Loucy (cell line): ENCODE data around the gene EGFLAM.

Experiments used
- H2AFZ ChIP-seq: fragments of 200-600 bp; sonication (generic); 2 replicates; pipeline ENCODE4 v1.6.0; 2016; ENCODE audit warnings: antibody characterized with exemption, mild to moderate bottlenecking, low read length, moderate library complexity
- H3F3A ChIP-seq: fragments of 200-600 bp; 2 replicates; pipeline ENCODE4 v1.6.0; 2016; ENCODE audit warnings: antibody characterized with exemption, low read depth, mild to moderate bottlenecking
- H3K27me3 ChIP-seq: fragments of 200-600 bp; sonication (generic); 2 replicates; pipeline ENCODE4 v1.6.1; 2014; ENCODE audit warnings: low read length, mild to moderate bottlenecking; ENCODE audit not compliant: insufficient read depth, poor library complexity, severe bottlenecking
- H3K36me3 ChIP-seq: fragments of 200-600 bp; sonication (generic); 2 replicates; pipeline ENCODE4 v1.6.1; 2016; ENCODE audit warnings: low read length; ENCODE audit not compliant: insufficient read depth
- H3K4me1 ChIP-seq: fragments of 200-600 bp; sonication (generic); 2 replicates; pipeline ENCODE4 v1.5.1; 2014; ENCODE audit warnings: low read length, mild to moderate bottlenecking; ENCODE audit not compliant: insufficient read depth, poor library complexity, severe bottlenecking
- H3K4me2 ChIP-seq: fragments of 200-600 bp; sonication (generic); 2 replicates; pipeline ENCODE4 v1.6.0; 2014; ENCODE audit warnings: antibody characterized with exemption, low read length, low read depth, mild to moderate bottlenecking; ENCODE audit not compliant: poor library complexity, severe bottlenecking
- H3K4me3 ChIP-seq: fragments of 200-600 bp; sonication (generic); 2 replicates; pipeline ENCODE4 v1.5.1; 2014; ENCODE audit warnings: low read length, mild to moderate bottlenecking, mixed read lengths; ENCODE audit not compliant: poor library complexity, severe bottlenecking
- H3K79me2 ChIP-seq: fragments of 200-600 bp; sonication (generic); 2 replicates; pipeline ENCODE4 v1.6.1; 2014; ENCODE audit warnings: low read length; ENCODE audit not compliant: insufficient read depth
- H3K9ac ChIP-seq: fragments of 200-600 bp; sonication (generic); 2 replicates; pipeline ENCODE4 v1.6.0; 2014; ENCODE audit warnings: mild to moderate bottlenecking, low read depth, low read length, moderate library complexity; ENCODE audit not compliant: poor library complexity, severe bottlenecking
- H3K9me2 ChIP-seq: fragments of 200-600 bp; sonication (generic); replicated peaks from 2 replicates; pipeline ENCODE4 v1.6.1; 2016; ENCODE audit warnings: low read depth, low read length, mixed read lengths
- H3K9me3 ChIP-seq: fragments of 200-600 bp; sonication (generic); 2 replicates; pipeline ENCODE4 v1.6.1; 2014; ENCODE audit warnings: mild to moderate bottlenecking, antibody characterized with exemption, low read length, low read depth; ENCODE audit not compliant: insufficient read depth
- H4K20me1 ChIP-seq: fragments of 200-600 bp; sonication (generic); 2 replicates; pipeline ENCODE4 v1.6.0; 2014; ENCODE audit warnings: antibody characterized with exemption, low read length, mild to moderate bottlenecking; ENCODE audit not compliant: insufficient read depth, poor library complexity, severe bottlenecking
- CTCF ChIP-seq: fragments of 200-600 bp; sonication (generic); conservative IDR thresholded peaks from 2 replicates; pipeline ENCODE4 v1.5.1; 2014; ENCODE audit warnings: mild to moderate bottlenecking, antibody characterized with exemption, low read length
- EZH2phosphoT487 ChIP-seq: fragments of 200-600 bp; IDR thresholded peaks from 2 replicates; pipeline ENCODE4 v1.6.1; 2018; ENCODE audit warnings: antibody characterized with exemption, mild to moderate bottlenecking, moderate library complexity, borderline replicate concordance

The EGFLAM gene

GRCh38 chr5:38347896-38348295 lies 89.5 kb downstream of the EGFLAM start:
- Histone ChIP-seq H3K4me1 (no peaks in the 10 kb centered on the region), H3K36me3 (no peaks in the 10 kb centered on the region), H3F3A (no peaks in the 10 kb centered on the region), H3K79me2 (no peaks in the 10 kb centered on the region), H3K9ac (no peak overlapping the region), H3K9me2 (no peaks in the 10 kb centered on the region), H3K4me3 (no peak overlapping the region), H4K20me1 (no peaks in the 10 kb centered on the region), H2AFZ (no peak overlapping the region), H3K9me3 (no peaks in the 10 kb centered on the region), H3K27me3 (no peaks in the 10 kb centered on the region), H3K4me2 (no peak overlapping the region)
- no peak for TF ChIP-seq EZH2phosphoT487
- no peak for TF ChIP-seq CTCF

- Histone ChIP-seq H3K4me3 (no peak overlapping the region), H3K27me3 (no peaks in the 10 kb centered on the region), H3K79me2 (no peaks in the 10 kb centered on the region), H2AFZ (no peak overlapping the region), H4K20me1 (no peaks in the 10 kb centered on the region), H3K9me3 (no peaks in the 10 kb centered on the region), H3K9me2 (no peaks in the 10 kb centered on the region), H3F3A (no peaks in the 10 kb centered on the region), H3K4me2 (no peak overlapping the region), H3K4me1 (no peaks in the 10 kb centered on the region), H3K9ac (no peak overlapping the region), H3K36me3 (no peaks in the 10 kb centered on the region)
- TF ChIP-seq EZH2phosphoT487 (no peak), CTCF (no peak)
Measured at GRCh38 chr5:38360323-38361061, 102.1 kb downstream of the EGFLAM start.

GRCh38 chr5:38362713-38363112 lies 104.4 kb downstream of the EGFLAM start:
- Histone ChIP-seq H3K27me3 (no peaks in the 10 kb centered on the region), H3K36me3 (no peaks in the 10 kb centered on the region), H3K79me2 (no peaks in the 10 kb centered on the region), H3K4me1 (peaks cover 5% of the 10 kb centered on the region), H3K9ac (no peak overlapping the region), H3K4me2 (no peak overlapping the region), H3K9me3 (no peaks in the 10 kb centered on the region), H3F3A (no peaks in the 10 kb centered on the region), H2AFZ (no peak overlapping the region), H3K9me2 (no peaks in the 10 kb centered on the region), H3K4me3 (no peak overlapping the region), H4K20me1 (no peaks in the 10 kb centered on the region)
- no peak for TF ChIP-seq EZH2phosphoT487
- TF ChIP-seq CTCF, result no peak
